H1 (cell line): ENCODE data around the gene HMCN2. TPM values are rescaled to one million over a fixed set of nuclear protein-coding genes. Genes with fewer than 3 reads are reported as not detected.

Experiments
- CEBPB ChIP-seq: IDR thresholded peaks from 2 replicates; pipeline ENCODE4 v1.6.1; 2012; ENCODE audit warnings: low read depth, low read length
- SP1 ChIP-seq: IDR thresholded peaks from 2 replicates; pipeline ENCODE4 v1.6.1; 2011; ENCODE audit warnings: low read depth, low read length
- YY1 ChIP-seq: IDR thresholded peaks from 2 replicates; pipeline ENCODE4 v1.6.1; 2011; ENCODE audit warnings: low read depth, mild to moderate bottlenecking, low read length
- polyA plus RNA-seq, 7 experiments: library from polyadenylated mRNA; depleted of rRNA in 3 of 7; stranded (reverse) in 5 of 7; unstranded in 2 of 7; fragments of >200 nt in 5 of 7; fragments of 200-250 nt in 2 of 7; gene quantifications; 1 replicate in 5 of 7; 2 replicates in 1 of 7; 4 replicates in 1 of 7; pipeline versions ENCODE4 v1.2.1 to v1.2.3, GENCODE V29; 2011 to 2013; ENCODE audit warnings: missing spikeins in 2 of 7, mixed read lengths in 2 of 7
- total RNA-seq: library from RNA; stranded (reverse); fragmentation: NEBNext Ultra II Directional; extraction: Animal tissue kit (Norgen Biotek cat#: 25700); gene quantifications from 2 replicates; pipeline ENCODE4 v1.2.1, GENCODE V29; 2021
- TF ChIP-seq, protein P1 (sequence below): fragments of 300-600 bp; sonication (generic); IDR thresholded peaks from 2 replicates; pipeline ENCODE4 v1.7.1; 2012; ENCODE audit warnings: low read length, moderate library complexity, mild to moderate bottlenecking, inconsistent platforms; ENCODE audit not compliant: insufficient replicate concordance

The HMCN2 gene
- total and polyA plus RNA-seq, 2 of the 8 experiments (the other 6 are each of a cell fraction or from before 2014, with no cell fraction given): 5.0 to 9.1 TPM

DNA sequence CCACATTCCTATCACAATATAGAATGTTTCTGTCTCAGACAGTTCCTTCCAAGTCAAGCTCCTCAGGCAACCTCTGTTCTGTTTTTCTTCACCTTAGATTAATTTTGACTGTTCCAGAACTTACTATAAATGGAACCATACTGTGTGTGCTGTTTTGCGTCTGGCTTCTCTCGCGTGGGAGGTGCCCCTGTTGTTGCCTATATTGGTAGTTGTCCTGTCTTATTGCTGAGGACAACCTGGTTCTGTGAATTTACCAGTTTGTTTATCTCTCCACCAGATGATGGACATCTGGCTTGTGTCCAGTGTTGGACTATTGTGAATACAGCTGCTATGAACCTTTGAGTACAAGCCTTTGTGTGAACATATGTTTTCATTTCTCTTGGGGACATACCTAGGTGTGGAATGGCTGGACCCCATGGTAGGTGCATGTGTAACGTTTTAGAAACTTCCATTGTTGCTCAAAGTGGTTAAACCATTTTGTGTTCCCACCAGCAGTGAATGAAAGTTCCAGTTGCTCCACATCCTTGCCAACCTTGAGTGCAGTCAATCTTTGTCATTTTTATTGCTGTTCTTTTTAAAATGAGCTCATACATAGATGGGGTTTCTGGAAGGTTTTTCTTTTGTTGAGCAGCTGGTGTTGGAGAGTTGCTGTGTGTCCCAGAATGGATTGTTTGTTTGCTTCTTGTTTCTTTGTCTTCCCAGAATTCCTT is 18.1 kb downstream of the HMCN2 start (continued):
- TF ChIP-seq, protein P1, sequence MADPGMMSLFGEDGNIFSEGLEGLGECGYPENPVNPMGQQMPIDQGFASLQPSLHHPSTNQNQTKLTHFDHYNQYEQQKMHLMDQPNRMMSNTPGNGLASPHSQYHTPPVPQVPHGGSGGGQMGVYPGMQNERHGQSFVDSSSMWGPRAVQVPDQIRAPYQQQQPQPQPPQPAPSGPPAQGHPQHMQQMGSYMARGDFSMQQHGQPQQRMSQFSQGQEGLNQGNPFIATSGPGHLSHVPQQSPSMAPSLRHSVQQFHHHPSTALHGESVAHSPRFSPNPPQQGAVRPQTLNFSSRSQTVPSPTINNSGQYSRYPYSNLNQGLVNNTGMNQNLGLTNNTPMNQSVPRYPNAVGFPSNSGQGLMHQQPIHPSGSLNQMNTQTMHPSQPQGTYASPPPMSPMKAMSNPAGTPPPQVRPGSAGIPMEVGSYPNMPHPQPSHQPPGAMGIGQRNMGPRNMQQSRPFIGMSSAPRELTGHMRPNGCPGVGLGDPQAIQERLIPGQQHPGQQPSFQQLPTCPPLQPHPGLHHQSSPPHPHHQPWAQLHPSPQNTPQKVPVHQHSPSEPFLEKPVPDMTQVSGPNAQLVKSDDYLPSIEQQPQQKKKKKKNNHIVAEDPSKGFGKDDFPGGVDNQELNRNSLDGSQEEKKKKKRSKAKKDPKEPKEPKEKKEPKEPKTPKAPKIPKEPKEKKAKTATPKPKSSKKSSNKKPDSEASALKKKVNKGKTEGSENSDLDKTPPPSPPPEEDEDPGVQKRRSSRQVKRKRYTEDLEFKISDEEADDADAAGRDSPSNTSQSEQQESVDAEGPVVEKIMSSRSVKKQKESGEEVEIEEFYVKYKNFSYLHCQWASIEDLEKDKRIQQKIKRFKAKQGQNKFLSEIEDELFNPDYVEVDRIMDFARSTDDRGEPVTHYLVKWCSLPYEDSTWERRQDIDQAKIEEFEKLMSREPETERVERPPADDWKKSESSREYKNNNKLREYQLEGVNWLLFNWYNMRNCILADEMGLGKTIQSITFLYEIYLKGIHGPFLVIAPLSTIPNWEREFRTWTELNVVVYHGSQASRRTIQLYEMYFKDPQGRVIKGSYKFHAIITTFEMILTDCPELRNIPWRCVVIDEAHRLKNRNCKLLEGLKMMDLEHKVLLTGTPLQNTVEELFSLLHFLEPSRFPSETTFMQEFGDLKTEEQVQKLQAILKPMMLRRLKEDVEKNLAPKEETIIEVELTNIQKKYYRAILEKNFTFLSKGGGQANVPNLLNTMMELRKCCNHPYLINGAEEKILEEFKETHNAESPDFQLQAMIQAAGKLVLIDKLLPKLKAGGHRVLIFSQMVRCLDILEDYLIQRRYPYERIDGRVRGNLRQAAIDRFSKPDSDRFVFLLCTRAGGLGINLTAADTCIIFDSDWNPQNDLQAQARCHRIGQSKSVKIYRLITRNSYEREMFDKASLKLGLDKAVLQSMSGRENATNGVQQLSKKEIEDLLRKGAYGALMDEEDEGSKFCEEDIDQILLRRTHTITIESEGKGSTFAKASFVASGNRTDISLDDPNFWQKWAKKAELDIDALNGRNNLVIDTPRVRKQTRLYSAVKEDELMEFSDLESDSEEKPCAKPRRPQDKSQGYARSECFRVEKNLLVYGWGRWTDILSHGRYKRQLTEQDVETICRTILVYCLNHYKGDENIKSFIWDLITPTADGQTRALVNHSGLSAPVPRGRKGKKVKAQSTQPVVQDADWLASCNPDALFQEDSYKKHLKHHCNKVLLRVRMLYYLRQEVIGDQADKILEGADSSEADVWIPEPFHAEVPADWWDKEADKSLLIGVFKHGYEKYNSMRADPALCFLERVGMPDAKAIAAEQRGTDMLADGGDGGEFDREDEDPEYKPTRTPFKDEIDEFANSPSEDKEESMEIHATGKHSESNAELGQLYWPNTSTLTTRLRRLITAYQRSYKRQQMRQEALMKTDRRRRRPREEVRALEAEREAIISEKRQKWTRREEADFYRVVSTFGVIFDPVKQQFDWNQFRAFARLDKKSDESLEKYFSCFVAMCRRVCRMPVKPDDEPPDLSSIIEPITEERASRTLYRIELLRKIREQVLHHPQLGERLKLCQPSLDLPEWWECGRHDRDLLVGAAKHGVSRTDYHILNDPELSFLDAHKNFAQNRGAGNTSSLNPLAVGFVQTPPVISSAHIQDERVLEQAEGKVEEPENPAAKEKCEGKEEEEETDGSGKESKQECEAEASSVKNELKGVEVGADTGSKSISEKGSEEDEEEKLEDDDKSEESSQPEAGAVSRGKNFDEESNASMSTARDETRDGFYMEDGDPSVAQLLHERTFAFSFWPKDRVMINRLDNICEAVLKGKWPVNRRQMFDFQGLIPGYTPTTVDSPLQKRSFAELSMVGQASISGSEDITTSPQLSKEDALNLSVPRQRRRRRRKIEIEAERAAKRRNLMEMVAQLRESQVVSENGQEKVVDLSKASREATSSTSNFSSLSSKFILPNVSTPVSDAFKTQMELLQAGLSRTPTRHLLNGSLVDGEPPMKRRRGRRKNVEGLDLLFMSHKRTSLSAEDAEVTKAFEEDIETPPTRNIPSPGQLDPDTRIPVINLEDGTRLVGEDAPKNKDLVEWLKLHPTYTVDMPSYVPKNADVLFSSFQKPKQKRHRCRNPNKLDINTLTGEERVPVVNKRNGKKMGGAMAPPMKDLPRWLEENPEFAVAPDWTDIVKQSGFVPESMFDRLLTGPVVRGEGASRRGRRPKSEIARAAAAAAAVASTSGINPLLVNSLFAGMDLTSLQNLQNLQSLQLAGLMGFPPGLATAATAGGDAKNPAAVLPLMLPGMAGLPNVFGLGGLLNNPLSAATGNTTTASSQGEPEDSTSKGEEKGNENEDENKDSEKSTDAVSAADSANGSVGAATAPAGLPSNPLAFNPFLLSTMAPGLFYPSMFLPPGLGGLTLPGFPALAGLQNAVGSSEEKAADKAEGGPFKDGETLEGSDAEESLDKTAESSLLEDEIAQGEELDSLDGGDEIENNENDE: no peak
- TF ChIP-seq SP1: no peak
- TF ChIP-seq YY1: no peak
- TF ChIP-seq CEBPB: no peak
